H1 (cell line): ENCODE data around the gene ILF2. TPM values are rescaled to one million over a fixed set of nuclear protein-coding genes. Genes with fewer than 3 reads are reported as not detected.

Source experiments
- CTCF ChIA-PET: fragments of 300-600 bp; sonication (Branson Sonifier 250); formaldehyde crosslinking; loops from one replicate; lab custom pipeline; 2021; ENCODE audit not compliant: partially characterized antibody; lab: Charles Lee
- POLR2A ChIA-PET: fragments of 300-600 bp; sonication (Branson Sonifier 250); formaldehyde crosslinking; loops from one replicate; lab custom pipeline; 2021; ENCODE audit warnings: inconsistent platforms; ENCODE audit not compliant: partially characterized antibody; lab: Charles Lee
- DNase-seq, 2 experiments: peaks; one replicate each; pipeline versions ENCODE4 v3.0.0 to v3.0.0-alpha.2; 2010 to 2022; ENCODE audit warnings: low spot score in 2 of 2, low read depth in 1 of 2, mixed read lengths in 1 of 2
- FAIRE-seq: peaks from 2 replicates; lab custom pipeline; 2011; peaks lifted over from hg19 to GRCh38; lab: Jason Lieb, UNC
- H2AFZ ChIP-seq: 2 replicates; pipeline ENCODE4 v1.8.1; 2012; ENCODE audit warnings: low read length, inconsistent platforms
- H2AK5ac ChIP-seq: 2 replicates; pipeline ENCODE4 v1.6.1; 2013; ENCODE audit warnings: low read depth, low read length
- H2BK120ac ChIP-seq: replicated peaks from 2 replicates; pipeline ENCODE3; 2013; ENCODE audit warnings: low read depth, low read length, inconsistent platforms
- H2BK12ac ChIP-seq: 2 replicates; pipeline ENCODE4 v1.6.1; 2013; ENCODE audit warnings: low read depth, low read length
- H2BK15ac ChIP-seq: 2 replicates; pipeline ENCODE4 v1.6.1; 2013; ENCODE audit warnings: low read length
- H2BK20ac ChIP-seq: 2 replicates; pipeline ENCODE4 v1.6.1; 2013; ENCODE audit warnings: low read length
- H2BK5ac ChIP-seq: 2 replicates; pipeline ENCODE4 v1.6.1; 2013; ENCODE audit warnings: low read depth, low read length
- H3K14ac ChIP-seq: 2 replicates; pipeline ENCODE4 v1.6.1; 2013; ENCODE audit warnings: inconsistent platforms; ENCODE audit not compliant: insufficient read length
- H3K18ac ChIP-seq: 2 replicates; pipeline ENCODE4 v1.6.1; 2013; ENCODE audit warnings: low read length; ENCODE audit errors: extremely low read depth
- H3K23ac ChIP-seq: 2 replicates; pipeline ENCODE4 v1.6.1; 2013; ENCODE audit warnings: inconsistent platforms; ENCODE audit not compliant: insufficient read length
- H3K23me2 ChIP-seq: 2 replicates; pipeline ENCODE4 v1.6.1; 2013; ENCODE audit warnings: low read depth, low read length
- H3K27ac ChIP-seq: 2 replicates; pipeline ENCODE4 v1.6.1; 2011; ENCODE audit warnings: low read depth, low read length, inconsistent platforms
- H3K27me3 ChIP-seq, 4 experiments: replicated peaks in 1 of 4; 1 replicate in 1 of 4; 2 replicates in 3 of 4; pipeline versions ENCODE4 v1.6.1 to v1.8.1; 2011 to 2013; ENCODE audit warnings: low read length in 3 of 4, mild to moderate bottlenecking in 3 of 4, inconsistent platforms in 2 of 4, mixed read lengths in 2 of 4, moderate library complexity in 1 of 4; ENCODE audit not compliant: control insufficient read depth in 3 of 4, insufficient read depth in 3 of 4; ENCODE audit errors: extremely low read depth in 1 of 4
- H3K36me3 ChIP-seq, 4 experiments: 2 replicates each; pipeline versions ENCODE4 v1.6.1 to v1.8.1; 2011 to 2013; ENCODE audit warnings: mild to moderate bottlenecking in 4 of 4, low read length in 3 of 4, moderate library complexity in 2 of 4, control low read depth in 1 of 4, inconsistent platforms in 1 of 4; ENCODE audit not compliant: insufficient read depth in 4 of 4, control insufficient read depth in 2 of 4
- H3K4ac ChIP-seq: replicated peaks from 2 replicates; pipeline ENCODE3; 2013; ENCODE audit warnings: low read length, low read depth, mixed read lengths, inconsistent platforms; ENCODE audit not compliant: insufficient read length
- H3K4me1 ChIP-seq, 4 experiments: replicated peaks in 1 of 4; 1 replicate in 1 of 4; 2 replicates in 3 of 4; pipeline versions ENCODE4 v1.6.1 to v1.8.1; 2011 to 2013; ENCODE audit warnings: low read length in 3 of 4, inconsistent platforms in 2 of 4, mixed read lengths in 1 of 4; ENCODE audit not compliant: insufficient read depth in 4 of 4, control insufficient read depth in 3 of 4
- H3K4me2 ChIP-seq, 2 experiments: 2 replicates each; pipeline versions ENCODE4 v1.6.1 to v1.8.1; 2011 to 2013; ENCODE audit warnings: low read depth in 2 of 2, low read length in 2 of 2, control low read depth in 1 of 2, inconsistent platforms in 1 of 2, mild to moderate bottlenecking in 1 of 2; ENCODE audit not compliant: insufficient read depth in 1 of 2
- H3K4me3 ChIP-seq, 4 experiments: fragments of 200-600, 300-600 bp in 1 of 4; sonication (generic), shearing (Covaris generic), sonication (Bioruptor Twin) in 1 of 4; 2 replicates each; pipeline versions ENCODE4 v1.5.1 to v1.8.1; 2011 to 2016; ENCODE audit warnings: low read length in 4 of 4, low read depth in 3 of 4, control low read depth in 2 of 4, inconsistent platforms in 2 of 4, mild to moderate bottlenecking in 2 of 4, mixed read lengths in 1 of 4, moderate library complexity in 1 of 4; ENCODE audit not compliant: insufficient read depth in 2 of 4; ENCODE audit errors: extremely low read depth in 1 of 4
- H3K56ac ChIP-seq: replicated peaks from 2 replicates; pipeline ENCODE3; 2013; ENCODE audit warnings: low read depth, mild to moderate bottlenecking, mixed read lengths, low read length, inconsistent platforms; ENCODE audit not compliant: insufficient read length
- H3K79me1 ChIP-seq: 2 replicates; pipeline ENCODE4 v1.6.1; 2013; ENCODE audit warnings: low read depth, low read length, control low read depth
- H3K79me2 ChIP-seq, 2 experiments: 2 replicates each; pipeline versions ENCODE4 v1.6.1 to v1.8.1; 2012 to 2013; ENCODE audit warnings: low read length in 2 of 2, mild to moderate bottlenecking in 2 of 2, inconsistent platforms in 1 of 2; ENCODE audit not compliant: insufficient read depth in 2 of 2, control insufficient read depth in 1 of 2
- H3K9ac ChIP-seq, 4 experiments: replicated peaks in 1 of 4; 1 replicate in 1 of 4; 2 replicates in 3 of 4; pipeline versions ENCODE4 v1.6.1 to v1.8.1; 2011 to 2013; ENCODE audit warnings: low read depth in 3 of 4, low read length in 3 of 4, control low read depth in 2 of 4, mild to moderate bottlenecking in 2 of 4, moderate library complexity in 2 of 4, inconsistent platforms in 1 of 4; ENCODE audit errors: extremely low read depth in 1 of 4
- H3K9me3 ChIP-seq, 2 experiments: 2 replicates each; pipeline versions ENCODE4 v1.6.1 to v1.8.1; 2012 to 2013; ENCODE audit warnings: mild to moderate bottlenecking in 2 of 2, moderate library complexity in 2 of 2, control low read depth in 1 of 2, inconsistent platforms in 1 of 2, low read depth in 1 of 2, low read length in 1 of 2, mixed read lengths in 1 of 2; ENCODE audit not compliant: insufficient read depth in 2 of 2
- H4K20me1 ChIP-seq, 2 experiments: replicated peaks in 1 of 2; 2 replicates each; pipeline versions ENCODE3 to v1.8.1; 2011 to 2013; ENCODE audit warnings: inconsistent platforms in 2 of 2, low read length in 2 of 2, mild to moderate bottlenecking in 1 of 2; ENCODE audit not compliant: insufficient read depth in 2 of 2, control insufficient read depth in 1 of 2
- H4K5ac ChIP-seq: 2 replicates; pipeline ENCODE4 v1.6.1; 2013; ENCODE audit warnings: low read length, low read depth, mixed read lengths, inconsistent platforms; ENCODE audit not compliant: insufficient read length
- H4K8ac ChIP-seq: 2 replicates; pipeline ENCODE4 v1.8.0; 2013; ENCODE audit warnings: mild to moderate bottlenecking, moderate library complexity, low read length, inconsistent platforms; ENCODE audit not compliant: insufficient read depth; ENCODE audit errors: extremely low read depth
- H4K91ac ChIP-seq: replicated peaks from 2 replicates; pipeline ENCODE3; 2013; ENCODE audit warnings: low read length, mixed read lengths, inconsistent platforms; ENCODE audit not compliant: insufficient read length
- SP1 ChIP-seq: IDR thresholded peaks from 2 replicates; pipeline ENCODE4 v1.6.1; 2011; ENCODE audit warnings: low read depth, low read length
- TCF12 ChIP-seq: IDR thresholded peaks from 2 replicates; pipeline ENCODE4 v1.6.1; 2011; ENCODE audit warnings: low read depth, mild to moderate bottlenecking, low read length
- WGBS, 2 experiments: shearing (Covaris generic) in 1 of 2; methylation state at CpG; one replicate each; pipeline versions ENCODE4 v1.1.6 to v1.1.7; 2013 to 2015; ENCODE audit warnings: low lambda C conversion rate in 2 of 2, mixed read lengths in 2 of 2, inconsistent platforms in 1 of 2, low coverage in 1 of 2, missing lambda C conversion rate in 1 of 2; ENCODE audit not compliant: insufficient replicate concordance in 2 of 2, insufficient coverage in 1 of 2, insufficient read length in 1 of 2; ENCODE audit errors: extremely low coverage in 1 of 2, missing lambda C conversion rate in 1 of 2; 5-methylcytosine and 5-hydroxymethylcytosine counted together
- polyA plus RNA-seq, 7 experiments: library from polyadenylated mRNA; depleted of rRNA in 3 of 7; stranded (reverse) in 5 of 7; unstranded in 2 of 7; fragments of >200 nt in 5 of 7; fragments of 200-250 nt in 2 of 7; gene quantifications; 1 replicate in 5 of 7; 2 replicates in 1 of 7; 4 replicates in 1 of 7; pipeline versions ENCODE4 v1.2.1 to v1.2.3, GENCODE V29; 2011 to 2013; ENCODE audit warnings: missing spikeins in 2 of 7, mixed read lengths in 2 of 7
- total RNA-seq: library from RNA; stranded (reverse); fragmentation: NEBNext Ultra II Directional; extraction: Animal tissue kit (Norgen Biotek cat#: 25700); gene quantifications from 2 replicates; pipeline ENCODE4 v1.2.1, GENCODE V29; 2021

Gene ILF2
- total and polyA plus RNA-seq, 2 of the 8 experiments (the other 6 are each of a cell fraction or from before 2014, with no cell fraction given), result 389 to 474 TPM

GRCh38 chr1:153629343-153629665, 41.5 kb downstream of the ILF2 start:
- POLR2A ChIA-PET, result interaction anchor here (0.6 to 15.6 kb wide), 8 partner anchors 10 to 361 kb away, joined by 3 to 261 read pairs (median 4); partner anchors contain the start of genes RPS27, S100A14, S100A16 and S100A6
- no peak for FAIRE-seq

More at GRCh38 chr1:153629343-153629665, 41.5 kb downstream of the ILF2 start:
- H3K36me3 ChIP-seq, result peaks cover 0 to 4% (median 1%) of the 10 kb centered on the region in 4 experiments; a peak in 3 of 8 replicates
- H2AFZ ChIP-seq, result no peak overlapping the region
- 0 out of 2 replicates have a peak overlapping the region, but pooled peaks have one; percentile 17 for H2BK12ac ChIP-seq
- H2BK15ac ChIP-seq, result no peak overlapping the region
- H3K79me2 ChIP-seq, result no peaks in the 10 kb centered on the region
- no peak overlapping the region for H3K14ac ChIP-seq
- H3K79me1 ChIP-seq, result no peaks in the 10 kb centered on the region
- H3K23ac ChIP-seq, result no peak overlapping the region
- H3K4me3 ChIP-seq, result no peak overlapping the region
- H3K27ac ChIP-seq, result no peak overlapping the region
- H4K91ac ChIP-seq, result no peak overlapping the region
- H2BK5ac ChIP-seq, result no peak overlapping the region
- H2BK20ac ChIP-seq, result no peak overlapping the region
- no peak for DNase-seq
- no peak overlapping the region for H2AK5ac ChIP-seq
- H4K20me1 ChIP-seq, result no peaks in the 10 kb centered on the region
- CTCF ChIA-PET, result interaction anchor here (0.5 to 10.2 kb wide), 24 partner anchors 10 to 357 kb away, joined by 3 to 115 read pairs (median 6); partner anchors contain the start of genes S100A14, S100A16, S100A4 and S100A6
- no peaks in the 10 kb centered on the region for H3K27me3 ChIP-seq
- peaks cover 0 to 16% (median 11%) of the 10 kb centered on the region in 4 experiments; a peak in 6 of 7 replicates for H3K4me1 ChIP-seq
- no peak overlapping the region for H4K5ac ChIP-seq
- no peaks in the 10 kb centered on the region for H3K9me3 ChIP-seq
- H3K23me2 ChIP-seq, result peaks cover 7% of the 10 kb centered on the region
- H3K9ac ChIP-seq, result no peak overlapping the region
- no peak overlapping the region for H4K8ac ChIP-seq
- H3K56ac ChIP-seq, result no peak overlapping the region
- 79% methylated on average over 4 of the region's 5 CpGs; no CpG with 5 or more reads in 1 of the 2 experiments for WGBS, 2 experiments
- no peak overlapping the region for H3K4me2 ChIP-seq
- no peak overlapping the region for H2BK120ac ChIP-seq
- TF ChIP-seq TCF12, result no peak
- TF ChIP-seq SP1, result no peak
- H3K4ac ChIP-seq, result no peak overlapping the region
- H3K18ac ChIP-seq, result no peak overlapping the region
